Caco-2 (cell line): ENCODE measurements around the gene SUPT16H. TPM values are rescaled to one million over a fixed set of nuclear protein-coding genes. Genes with fewer than 3 reads are reported as not detected.

ENCODE experiments used
- Bru-seq: library from RNA; stranded (reverse); fragments of 400-500 nt; gene quantifications from one replicate; lab custom pipeline; 2021; lab: Mats Ljungman, UMichigan
- BruChase-seq, 2 experiments: library from RNA; stranded (reverse); fragments of 400-500 nt; gene quantifications; one replicate each; lab custom pipeline; 2021; lab: Mats Ljungman, UMichigan
- BruUV-seq: library from RNA; stranded (reverse); fragments of 400-500 nt; replicated peaks from 2 replicates; lab custom pipeline; 2021; lab: Mats Ljungman, UMichigan
- CTCF ChIA-PET: fragments of 300-600 bp; sonication (Branson Sonifier 250); formaldehyde crosslinking; loops from one replicate; lab custom pipeline; 2022; ENCODE audit warnings: antibody characterized with exemption; lab: Charles Lee
- POLR2A ChIA-PET: fragments of 300-600 bp; sonication (Branson Sonifier 250); formaldehyde crosslinking; loops from one replicate; lab custom pipeline; 2022; ENCODE audit warnings: antibody characterized with exemption; lab: Charles Lee
- DNase-seq, 2 experiments: peaks; one replicate each; pipeline versions ENCODE4 v3.0.0 to v3.0.0-alpha.2; 2020 to 2022
- H3K27me3 ChIP-seq: replicated peaks from 2 replicates; pipeline ENCODE4 v1.6.0; 2011; ENCODE audit warnings: low read length; ENCODE audit not compliant: control insufficient read depth, insufficient read depth
- H3K36me3 ChIP-seq: 2 replicates; pipeline ENCODE4 v1.5.1; 2011; ENCODE audit warnings: low read length; ENCODE audit not compliant: control insufficient read depth, insufficient read depth
- H3K4me1 ChIP-seq: fragments of 250-450 bp; sonication (Bioruptor Pico); 2 replicates; pipeline ENCODE4 v1.5.1; 2020; ENCODE audit warnings: mild to moderate bottlenecking
- H3K4me3 ChIP-seq: 2 replicates; pipeline ENCODE4 v1.5.1; 2011; ENCODE audit warnings: low read depth, mild to moderate bottlenecking, control low read depth, low read length
- H3K9me3 ChIP-seq: fragments of 250-450 bp; sonication (Bioruptor Pico); 2 replicates; pipeline ENCODE4 v1.5.1; 2020; ENCODE audit warnings: mild to moderate bottlenecking, moderate library complexity
- H3K27ac Mint-ChIP-seq: one replicate; pipeline ENCODE4 v1.8.0; 2022; ENCODE audit warnings: mixed read lengths; ENCODE audit not compliant: unreplicated experiment
- H3K27me3 Mint-ChIP-seq: one replicate; pipeline ENCODE4 v1.8.0; 2022; ENCODE audit warnings: mixed read lengths; ENCODE audit not compliant: insufficient read depth, unreplicated experiment
- H3K36me3 Mint-ChIP-seq: one replicate; pipeline ENCODE4 v1.8.0; 2022; ENCODE audit warnings: mild to moderate bottlenecking, mixed read lengths; ENCODE audit not compliant: insufficient read depth, unreplicated experiment
- H3K4me1 Mint-ChIP-seq: one replicate; pipeline ENCODE4 v1.8.0; 2022; ENCODE audit warnings: low read depth, mixed read lengths; ENCODE audit not compliant: unreplicated experiment
- H3K4me3 Mint-ChIP-seq: one replicate; pipeline ENCODE4 v1.8.0; 2022; ENCODE audit warnings: mild to moderate bottlenecking, moderate library complexity, mixed read lengths; ENCODE audit not compliant: unreplicated experiment
- H3K9me3 Mint-ChIP-seq: one replicate; pipeline ENCODE4 v1.8.0; 2022; ENCODE audit warnings: mixed read lengths; ENCODE audit not compliant: unreplicated experiment
- CTCF ChIP-seq, 2 experiments: fragments of 200-600 bp in 1 of 2; IDR thresholded peaks; 1 replicate in 1 of 2; 2 replicates in 1 of 2; pipeline versions ENCODE4 v1.5.1 to v1.8.0; 2011 to 2022; ENCODE audit warnings: antibody characterized with exemption in 1 of 2, control low read depth in 1 of 2, inconsistent platforms in 1 of 2, low read depth in 1 of 2, low read length in 1 of 2, mild to moderate bottlenecking in 1 of 2, moderate library complexity in 1 of 2; ENCODE audit not compliant: insufficient read depth in 1 of 2, severe bottlenecking in 1 of 2, unreplicated experiment in 1 of 2
- intact Hi-C: fragments of 100-400 bp; cut with micrococcal nuclease; formaldehyde crosslinking; loops from one replicate; pipeline ENCODE4 v1.10.0; 2022; ENCODE audit not compliant: unreplicated experiment
- long read RNA-seq: library from polyadenylated mRNA; stranded (forward); transcript quantifications from one replicate; pipeline ENCODE4 v2.0.0, GENCODE V29; 2022
- total RNA-seq: library from RNA; stranded (reverse); gene quantifications from 2 replicates; pipeline ENCODE4 v1.2.3, GENCODE V29; 2022

Gene SUPT16H
- total RNA-seq (114 and 118 TPM in 2 replicates), Bru-seq, nascent RNA (percentile 94 among the genes with signal in this experiment), BruChase-seq, experiment 1, labeled RNA remaining after a 2-hour chase (percentile 96 among the genes with signal in this experiment), BruChase-seq, experiment 2, labeled RNA remaining after a 6-hour chase (percentile 98 among the genes with signal in this experiment)
- long read RNA-seq, full-length matches to known transcripts: 229 of 280 reads
- long read RNA-seq, partial matches to known transcripts: 15 of 280 reads
- long read RNA-seq, other reads (novel, unspliced or antisense): 36 of 280 reads

- Histone ChIP-seq H3K36me3 (peaks cover 4% of the 10 kb centered on the region), H3K4me3 (peak within 1 kb of the TSS; percentile 89), H3K27me3 (no peaks in the 10 kb centered on the region), H3K9me3 (no peaks in the 10 kb centered on the region), H3K4me1 (peaks cover 10% of the 10 kb centered on the region)
- intact Hi-C loops: loop anchor here (1.0 to 10.0 kb wide), 4 partner anchors 72 to 149 kb away; partner anchors contain the start of genes CHD8, HNRNPC, RAB2B and TOX4
- H3K36me3 Mint-ChIP-seq: peaks cover 69% of the 10 kb centered on the region
- no peak for TF ChIP-seq CTCF (IDR thresholded peaks at IDR 0.05; ENCODE audit: insufficient read depth in 1 of 2, low read depth in 1 of 2, low read length in 1 of 2, severe bottlenecking in 1 of 2, unreplicated experiment in 1 of 2)
- H3K9me3 Mint-ChIP-seq: no peaks in the 10 kb centered on the region
- H3K27me3 Mint-ChIP-seq: no peaks in the 10 kb centered on the region
- H3K4me3 Mint-ChIP-seq: peak within 1 kb of the TSS; percentile 85
- DNase-seq: peak; percentile 96 to 97
- CTCF ChIA-PET: interaction anchor here (0.6 to 1.2 kb wide), 3 partner anchors 47 to 93 kb away, joined by 4 to 6 read pairs (median 5); partner anchors contain the start of genes CHD8, RAB2B and TOX4
- H3K4me1 Mint-ChIP-seq: peaks cover 12% of the 10 kb centered on the region
- peak within 1 kb of the TSS; percentile 95 for H3K27ac Mint-ChIP-seq
- BruUV-seq: no TSS peak
- POLR2A ChIA-PET: interaction anchor here (0.5 to 1.0 kb wide), 8 partner anchors 38 to 664 kb away, joined by 3 to 13 read pairs (median 4); partner anchors contain the start of genes CHD8, RAB2B and TOX4
Observed at GRCh38 chr14:21383848-21384493, at the start of gene SUPT16H. Gene SUPT16H (minus strand): TSS chr14:21384019. CDS start chr14:21383927, 92 bp downstream.

- no peak for TF ChIP-seq CTCF (IDR thresholded peaks at IDR 0.05; ENCODE audit: insufficient read depth in 1 of 2, low read depth in 1 of 2, low read length in 1 of 2, severe bottlenecking in 1 of 2, unreplicated experiment in 1 of 2)
- Mint-ChIP-seq H3K9me3 (no peaks in the 10 kb centered on the region), H3K36me3 (peaks cover 57% of the 10 kb centered on the region), H3K4me1 (peaks cover 7% of the 10 kb centered on the region), H3K4me3 (no peak overlapping the region), H3K27me3 (no peaks in the 10 kb centered on the region), H3K27ac (no peak overlapping the region)
- ChIA-PET POLR2A (no interaction called here), CTCF (no interaction called here)
- no peaks in the 10 kb centered on the region for H3K9me3 ChIP-seq
- intact Hi-C loops: no loop called here
- no peak for DNase-seq
- no peak overlapping the region for H3K4me3 ChIP-seq
- H3K4me1 ChIP-seq: peaks cover 3% of the 10 kb centered on the region; the same call in 1 of the 2 replicates
- H3K36me3 ChIP-seq: peaks cover 4% of the 10 kb centered on the region
- no TSS peak for BruUV-seq
- no peaks in the 10 kb centered on the region for H3K27me3 ChIP-seq
Observed at GRCh38 chr14:21431126-21431525, 47.3 kb upstream of the SUPT16H start.

- no peaks in the 10 kb centered on the region for H3K4me1 Mint-ChIP-seq
- H3K27ac Mint-ChIP-seq: no peak overlapping the region
Observed at GRCh38 chr14:21428930-21429329, 45.1 kb upstream of the SUPT16H start.

More at GRCh38 chr14:21428930-21429329, 45.1 kb upstream of the SUPT16H start:
- H3K27me3 Mint-ChIP-seq: no peaks in the 10 kb centered on the region
- POLR2A ChIA-PET: no interaction called here
- H3K9me3 Mint-ChIP-seq: no peaks in the 10 kb centered on the region
- no peaks in the 10 kb centered on the region for H3K4me1 ChIP-seq
- BruUV-seq: no TSS peak
- intact Hi-C loops: no loop called here
- no peak for DNase-seq
- CTCF ChIA-PET: no interaction called here
- H3K4me3 ChIP-seq: no peak overlapping the region
- peaks cover 63% of the 10 kb centered on the region for H3K36me3 Mint-ChIP-seq
- no peaks in the 10 kb centered on the region for H3K27me3 ChIP-seq
- no peak overlapping the region for H3K4me3 Mint-ChIP-seq
- peaks cover 4% of the 10 kb centered on the region for H3K36me3 ChIP-seq
- H3K9me3 ChIP-seq: no peaks in the 10 kb centered on the region
- TF ChIP-seq CTCF (IDR thresholded peaks at IDR 0.05; ENCODE audit: insufficient read depth in 1 of 2, low read depth in 1 of 2, low read length in 1 of 2, severe bottlenecking in 1 of 2, unreplicated experiment in 1 of 2): no peak
